HG03045 (cell line): ENCODE results near the gene ANKRD27.

Experiments used
- ATAC-seq: cut with Tn5 transposase; IDR thresholded peaks from one replicate; pipeline ENCODE4 v1.9.1; 2021; ENCODE audit warnings: mild to moderate bottlenecking, moderate library complexity; ENCODE audit not compliant: unreplicated experiment

Gene ANKRD27

DNA sequence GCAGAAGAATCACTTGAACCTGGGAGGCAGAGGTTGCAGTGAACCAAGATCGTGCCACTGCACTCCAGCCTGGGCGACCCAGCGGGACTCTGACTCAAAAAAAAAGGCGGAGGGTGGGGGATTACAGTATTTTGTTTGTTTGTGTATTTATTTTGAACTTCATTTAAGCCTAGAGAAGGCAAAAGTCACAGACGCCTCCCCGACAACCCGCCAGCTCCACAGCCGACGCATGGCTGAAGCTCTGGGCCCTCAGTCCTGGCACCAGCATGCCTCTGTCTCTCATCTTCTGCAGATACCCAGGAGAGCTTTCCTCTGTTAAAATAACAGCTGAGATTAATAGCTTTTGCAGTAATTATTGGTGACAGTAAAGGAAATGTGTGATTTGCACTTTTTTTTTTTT, 111.2 kb downstream of the ANKRD27 start:
- no peak for ATAC-seq

- ATAC-seq = no peak
Measured at GRCh38 chr19:32558607-32559228, 116.3 kb downstream of the ANKRD27 start.

GRCh38 chr19:32555786-32556185, 119.2 kb downstream of the ANKRD27 start:
- ATAC-seq = no peak

DNA sequence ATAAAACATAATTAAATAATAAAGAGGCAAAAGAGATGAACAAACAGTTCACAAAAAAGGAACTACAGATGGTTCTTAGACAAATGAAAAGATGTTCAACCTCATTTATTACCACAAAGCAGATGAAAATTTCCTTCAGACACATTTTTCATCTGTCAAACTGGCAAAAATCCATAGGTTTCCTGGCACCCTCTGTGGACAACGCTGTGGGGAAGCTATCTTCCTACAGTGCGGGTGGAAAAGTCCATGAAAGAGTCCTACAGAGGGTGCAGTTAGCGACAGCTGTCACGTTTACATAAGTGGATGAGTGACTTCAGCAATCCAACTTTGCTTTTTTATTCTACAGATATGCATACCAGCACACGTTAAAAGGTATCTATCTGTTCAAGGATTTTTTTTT, 124.3 kb downstream of the ANKRD27 start:
- ATAC-seq = no peak
